ENCODE measurements around the gene DGKZ.
"Not testable (repeated sequence)": the region's sequence is repeated elsewhere in the genome, so short reads cannot be mapped to it uniquely, and the experiment has no call there.

The DGKZ gene, protein sequence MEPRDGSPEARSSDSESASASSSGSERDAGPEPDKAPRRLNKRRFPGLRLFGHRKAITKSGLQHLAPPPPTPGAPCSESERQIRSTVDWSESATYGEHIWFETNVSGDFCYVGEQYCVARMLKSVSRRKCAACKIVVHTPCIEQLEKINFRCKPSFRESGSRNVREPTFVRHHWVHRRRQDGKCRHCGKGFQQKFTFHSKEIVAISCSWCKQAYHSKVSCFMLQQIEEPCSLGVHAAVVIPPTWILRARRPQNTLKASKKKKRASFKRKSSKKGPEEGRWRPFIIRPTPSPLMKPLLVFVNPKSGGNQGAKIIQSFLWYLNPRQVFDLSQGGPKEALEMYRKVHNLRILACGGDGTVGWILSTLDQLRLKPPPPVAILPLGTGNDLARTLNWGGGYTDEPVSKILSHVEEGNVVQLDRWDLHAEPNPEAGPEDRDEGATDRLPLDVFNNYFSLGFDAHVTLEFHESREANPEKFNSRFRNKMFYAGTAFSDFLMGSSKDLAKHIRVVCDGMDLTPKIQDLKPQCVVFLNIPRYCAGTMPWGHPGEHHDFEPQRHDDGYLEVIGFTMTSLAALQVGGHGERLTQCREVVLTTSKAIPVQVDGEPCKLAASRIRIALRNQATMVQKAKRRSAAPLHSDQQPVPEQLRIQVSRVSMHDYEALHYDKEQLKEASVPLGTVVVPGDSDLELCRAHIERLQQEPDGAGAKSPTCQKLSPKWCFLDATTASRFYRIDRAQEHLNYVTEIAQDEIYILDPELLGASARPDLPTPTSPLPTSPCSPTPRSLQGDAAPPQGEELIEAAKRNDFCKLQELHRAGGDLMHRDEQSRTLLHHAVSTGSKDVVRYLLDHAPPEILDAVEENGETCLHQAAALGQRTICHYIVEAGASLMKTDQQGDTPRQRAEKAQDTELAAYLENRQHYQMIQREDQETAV

DNA sequence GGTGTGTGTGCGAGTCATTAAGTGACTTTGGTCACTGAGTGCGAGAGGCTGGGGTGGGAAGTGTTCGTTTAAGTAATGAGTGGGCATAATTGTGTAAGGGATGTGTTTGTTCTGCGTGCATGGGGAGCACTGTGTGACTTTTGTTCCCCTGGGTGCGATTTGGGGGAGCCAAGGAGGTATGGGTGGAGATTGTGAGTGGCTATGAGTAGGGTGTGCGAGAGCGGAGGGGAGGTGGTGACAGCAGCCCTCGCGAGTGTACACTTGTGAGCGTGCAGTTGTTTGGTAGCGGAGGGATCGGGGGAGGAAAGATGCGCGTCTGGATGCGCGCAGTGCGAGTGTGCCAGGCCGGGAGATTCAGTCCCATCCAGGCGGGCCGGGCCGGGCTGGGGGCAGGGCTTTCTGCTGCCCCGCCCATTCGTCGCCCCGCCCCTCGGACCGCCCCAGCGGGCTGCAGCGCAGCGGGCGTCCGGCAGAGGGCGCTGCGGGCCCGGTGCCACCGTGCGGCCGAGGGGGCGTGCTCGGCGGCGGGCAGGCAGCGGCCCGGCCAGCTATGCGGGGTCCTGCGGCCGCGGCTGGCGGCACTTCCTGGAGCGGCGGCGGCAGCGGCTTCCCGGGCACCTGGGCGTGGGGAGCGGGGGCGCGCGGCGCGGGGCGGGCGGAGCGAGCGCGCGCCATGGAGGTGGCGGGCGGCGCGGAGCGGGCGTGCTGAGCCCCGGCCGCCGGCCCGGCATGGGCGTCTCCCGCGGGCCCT, at the start of gene DGKZ:
DGKZ (plus strand) TSS at position 578 of the 751 bp plus-strand sequence. CDS start 197 bp downstream, outside the sequence.
- peak; percentile 92 for DNase-seq

DNA sequence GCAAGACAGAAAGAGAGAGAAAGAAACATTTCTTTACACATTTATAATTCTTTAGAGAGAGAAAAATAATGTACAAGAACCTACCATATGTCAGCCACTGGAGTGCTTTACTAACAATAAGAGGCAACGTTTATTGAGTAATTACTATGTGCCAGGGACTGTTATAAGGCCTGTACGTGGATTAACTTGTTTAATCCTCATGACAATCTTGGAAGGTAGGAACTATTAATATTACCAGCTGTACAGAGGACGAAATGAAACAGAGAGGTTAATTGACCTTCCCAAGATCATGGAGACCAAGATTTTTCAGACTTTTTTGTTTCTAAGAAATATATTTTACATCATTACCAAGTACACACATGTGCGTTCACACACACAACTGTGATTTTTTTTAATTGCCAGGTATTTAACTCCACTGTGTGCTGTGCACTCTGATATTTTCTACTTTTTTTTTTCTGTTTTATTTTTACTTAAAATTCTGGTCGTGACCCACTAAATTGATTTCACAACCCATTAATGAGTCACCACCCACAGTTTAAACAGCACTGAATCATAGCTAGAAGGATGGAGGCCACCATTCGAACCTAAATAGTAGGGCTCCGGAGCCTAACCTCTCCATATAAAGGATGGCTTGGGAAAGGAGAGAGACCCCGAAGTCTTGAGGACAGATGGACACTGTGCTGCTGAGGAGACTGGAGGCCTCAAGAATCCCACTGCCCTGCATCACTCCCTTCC, 48.4 kb upstream of the DGKZ start:
- peak; percentile 76 for DNase-seq

DNA sequence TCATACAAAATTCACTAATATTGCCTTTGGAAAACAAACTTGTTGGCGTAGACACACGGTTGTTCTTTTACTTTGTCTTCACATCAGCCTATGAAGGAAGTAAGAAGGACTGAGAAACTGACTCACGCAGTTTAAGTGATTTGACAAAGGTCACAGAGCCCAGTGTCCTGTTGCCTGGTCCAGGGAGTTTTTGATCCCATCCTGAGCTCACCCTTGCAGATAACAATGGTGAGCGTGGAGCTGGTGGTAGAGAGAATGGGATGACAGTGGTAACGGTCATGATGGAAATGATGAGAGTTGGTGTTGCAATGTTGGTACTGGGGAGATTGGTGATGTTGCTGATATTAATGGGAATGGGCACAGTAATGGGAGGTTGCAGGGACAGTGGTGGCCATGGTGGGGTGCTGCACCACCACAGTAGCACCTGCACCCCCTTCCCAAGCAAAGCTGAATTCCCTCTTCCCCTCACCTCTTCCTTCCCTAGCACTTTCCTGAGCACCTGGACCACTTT, 47.8 kb upstream of the DGKZ start:
- peak; percentile 32 for DNase-seq

DNA sequence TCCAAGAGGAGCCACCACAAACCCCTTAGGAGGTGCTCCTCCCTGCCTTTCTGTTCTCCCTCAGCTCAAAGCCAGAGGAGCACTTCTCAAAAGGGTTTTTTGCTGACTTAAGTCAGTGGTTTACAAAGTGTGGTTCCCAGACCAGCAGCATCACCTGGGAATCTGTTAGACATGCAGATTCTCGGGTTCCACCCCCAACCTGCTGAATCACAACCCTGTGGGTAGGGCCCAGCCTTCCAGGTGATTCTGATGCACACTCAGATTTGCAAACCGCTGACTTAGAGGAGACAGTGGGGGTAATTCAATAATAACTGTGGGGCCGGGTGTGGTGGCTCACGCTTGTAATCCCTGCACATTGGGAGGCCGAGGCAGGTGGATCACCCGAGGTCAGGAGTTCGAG, 47.0 kb upstream of the DGKZ start:
- DNase-seq: no peak

DNA sequence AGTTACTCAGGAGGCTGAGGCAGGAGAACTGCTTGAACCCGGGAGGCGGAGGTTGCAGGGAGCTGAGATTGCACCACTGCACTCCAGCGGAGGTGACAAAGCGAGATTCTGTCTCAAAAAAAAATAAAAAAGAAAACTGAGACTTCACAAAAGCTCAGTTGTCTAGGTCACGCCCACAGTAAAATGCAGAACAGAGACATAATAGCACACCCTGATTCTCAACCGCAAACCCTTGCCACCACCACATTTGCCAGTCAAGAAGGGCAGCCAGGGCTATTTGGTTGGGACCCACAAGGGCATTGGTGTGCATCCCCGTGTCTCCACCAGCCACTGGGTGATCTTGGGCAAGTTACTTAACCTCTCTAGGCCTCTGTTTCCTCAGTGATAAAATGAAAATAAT, 44.4 kb upstream of the DGKZ start:
- DNase-seq: peak; percentile 66

DNA sequence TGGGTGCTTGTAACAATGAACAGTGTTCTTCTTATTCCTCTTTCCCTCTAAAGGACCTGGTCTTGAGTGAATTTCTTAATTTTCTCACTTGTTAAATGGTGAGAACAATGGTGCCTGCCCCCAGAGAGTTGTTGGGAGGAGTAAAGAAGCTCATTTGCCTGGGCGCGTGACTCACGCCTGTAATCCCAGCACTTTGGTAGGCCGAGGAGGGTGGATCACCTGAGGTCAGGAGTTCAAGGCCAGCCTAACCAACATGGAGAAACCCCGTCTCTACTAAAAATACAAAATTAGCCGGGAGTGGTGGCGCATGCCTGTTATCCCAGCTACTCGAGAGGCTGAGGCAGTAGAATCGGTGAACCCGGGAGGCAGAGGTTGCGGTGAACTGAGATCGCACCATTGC, 43.2 kb upstream of the DGKZ start:
- not testable (repeated sequence) for DNase-seq

DNA sequence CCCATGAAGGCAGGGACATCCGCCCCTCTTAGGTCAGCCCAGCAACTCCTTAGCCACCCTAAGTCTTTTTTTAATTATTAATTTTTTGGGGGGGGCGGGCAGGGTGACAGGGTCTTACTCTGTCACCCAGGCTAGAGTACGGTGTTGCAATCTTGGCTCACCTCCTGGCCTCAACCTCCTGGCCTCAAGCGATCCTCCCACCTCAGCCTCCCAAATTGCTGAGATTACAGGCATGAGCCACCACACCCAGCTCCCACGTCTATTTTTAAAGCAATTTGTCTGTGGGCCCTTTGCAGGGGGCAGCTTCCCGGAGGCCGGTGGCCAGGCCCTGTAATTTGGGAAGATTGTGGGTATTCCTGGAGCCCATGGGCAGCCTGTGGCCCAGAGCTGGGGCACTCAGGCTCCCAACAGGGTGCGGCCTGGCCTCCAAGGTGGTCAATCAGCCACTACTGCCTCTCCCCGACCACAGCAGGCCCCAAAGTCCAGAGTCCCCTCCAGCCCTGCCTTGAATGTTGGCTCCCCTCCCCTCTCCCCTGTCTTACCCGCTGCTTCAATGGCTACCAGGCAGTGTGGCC, 42.6 kb upstream of the DGKZ start:
- no peak for DNase-seq

DNA sequence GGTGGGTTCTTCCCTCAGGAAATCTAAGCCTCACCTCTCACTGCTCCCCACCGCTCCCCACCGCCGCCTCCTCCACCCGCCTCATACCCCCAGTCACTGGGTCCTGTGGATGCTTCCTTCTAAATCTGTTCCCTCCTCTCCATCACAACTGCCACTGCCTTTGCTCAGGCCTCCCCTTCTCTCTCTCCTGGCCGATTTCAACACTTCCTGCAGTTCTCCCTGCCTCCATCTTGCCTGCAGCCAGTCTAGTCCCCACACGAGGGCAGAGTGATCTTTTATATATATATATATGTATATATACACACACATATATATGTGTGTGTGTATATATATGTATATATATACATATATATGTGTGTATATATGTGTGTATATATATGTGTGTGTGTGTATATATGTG, 42.0 kb upstream of the DGKZ start:
- DNase-seq: peak; percentile 73

DNA sequence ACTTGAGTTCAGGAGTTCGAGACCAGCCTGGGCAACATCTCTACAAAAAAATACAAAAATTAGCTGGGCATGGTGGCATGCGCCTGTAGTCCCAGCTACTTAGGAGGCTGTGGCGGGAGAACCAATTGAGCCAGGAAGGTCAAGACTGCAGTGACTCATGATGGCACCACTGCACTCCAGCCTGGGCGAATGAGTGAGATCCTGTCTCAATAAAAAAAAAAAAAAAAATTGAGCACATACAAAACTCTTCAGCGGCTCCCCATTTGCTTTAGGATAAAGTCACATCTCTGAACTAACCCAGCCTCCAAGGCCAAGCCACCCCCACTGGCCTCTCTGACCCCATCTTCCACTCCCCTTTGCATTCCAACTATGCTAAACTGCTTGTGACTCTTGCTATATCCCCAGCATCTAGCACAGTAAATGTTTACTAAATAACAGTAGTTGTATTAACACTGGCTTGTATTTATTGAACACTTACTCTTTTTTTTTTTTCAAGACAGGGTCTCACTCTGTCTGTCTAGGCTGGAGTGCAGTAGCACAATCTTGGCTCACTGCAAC, 40.9 kb upstream of the DGKZ start:
- DNase-seq: no peak

DNA sequence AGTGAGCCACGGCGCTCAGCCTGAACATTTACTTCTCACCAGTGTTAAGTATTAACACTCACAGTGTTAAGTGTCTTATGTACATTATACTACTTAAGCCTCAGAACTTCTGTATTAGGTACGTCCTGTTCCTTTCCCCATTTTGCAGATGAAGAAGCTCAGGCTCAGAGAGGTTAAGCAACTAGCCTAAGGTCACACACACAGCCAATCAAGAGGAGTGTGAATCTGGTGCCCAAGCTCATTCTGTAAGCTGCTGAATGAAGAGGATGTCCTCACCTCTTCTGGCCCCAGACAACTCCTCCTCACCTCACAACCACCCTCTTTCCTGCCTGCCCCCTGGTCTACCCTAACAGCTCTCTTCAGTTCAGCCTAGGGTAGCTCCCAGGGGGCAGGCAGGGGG, 39.9 kb upstream of the DGKZ start:
- DNase-seq: no peak

DNA sequence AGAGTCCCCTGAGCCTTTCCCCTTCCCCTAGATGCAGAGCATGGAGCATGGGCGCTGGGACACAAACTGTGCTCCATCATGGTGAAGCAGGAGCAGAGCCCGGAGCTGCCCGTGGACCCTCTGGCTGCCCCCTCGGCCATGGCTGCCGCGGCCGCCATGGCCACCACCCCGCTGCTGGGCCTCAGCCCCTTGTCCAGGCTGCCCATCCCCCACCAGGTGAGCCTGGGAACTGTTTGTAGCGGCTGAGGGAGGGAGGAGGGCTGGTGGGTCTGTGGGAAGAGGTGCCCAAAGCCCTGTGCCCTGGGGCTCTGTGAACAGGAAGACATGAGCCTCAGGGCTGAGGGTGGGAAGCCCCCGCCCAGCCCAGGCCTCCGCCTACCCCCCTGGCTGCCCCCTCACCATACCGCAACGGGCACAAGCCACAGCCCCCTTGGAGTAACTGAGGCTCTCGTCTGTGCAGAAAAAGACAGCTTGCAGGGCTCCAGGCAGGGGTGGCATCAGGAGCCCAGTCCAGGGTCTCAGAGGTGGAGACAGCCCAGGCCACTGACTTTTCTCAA, 39.4 kb upstream of the DGKZ start:
- DNase-seq: no peak

DNA sequence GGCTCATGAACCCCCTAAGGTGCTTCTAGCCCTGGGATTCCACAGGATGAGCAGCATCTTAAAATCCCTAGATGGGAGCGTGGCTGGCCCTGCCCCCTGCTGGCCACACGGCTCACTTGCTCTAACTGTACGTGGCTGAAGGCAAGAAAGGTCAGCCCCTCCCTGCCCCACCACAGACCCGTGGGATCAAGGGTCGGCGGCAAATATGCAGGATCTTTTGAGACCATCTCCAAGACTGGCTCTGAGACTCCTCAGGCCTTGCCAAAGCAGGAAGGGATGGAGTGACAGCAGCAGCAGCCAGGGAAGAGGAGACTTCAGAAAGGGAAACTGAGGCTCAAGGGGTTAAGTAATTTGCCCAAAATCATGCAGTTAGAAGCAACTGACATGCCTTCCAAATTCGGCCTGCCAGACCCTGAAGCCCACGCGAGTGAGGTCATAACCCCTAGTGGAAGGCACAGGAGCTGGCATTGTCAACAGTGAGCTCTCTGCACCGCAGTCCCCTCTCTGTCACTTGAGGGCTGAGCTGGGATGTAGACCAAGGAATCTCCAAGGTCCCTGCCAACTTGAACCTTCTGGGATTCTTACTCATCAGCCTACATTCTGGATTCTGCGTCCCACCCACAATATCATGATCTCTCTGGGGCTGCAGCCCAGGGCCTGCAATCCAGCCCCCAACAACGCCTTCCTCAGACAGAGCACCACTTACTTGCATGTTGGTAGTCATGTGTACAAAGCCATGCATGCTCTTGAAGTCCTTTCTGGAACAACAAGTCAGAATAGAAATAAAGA, 38.4 kb upstream of the DGKZ start:
- peak; percentile 76 for DNase-seq

DNA sequence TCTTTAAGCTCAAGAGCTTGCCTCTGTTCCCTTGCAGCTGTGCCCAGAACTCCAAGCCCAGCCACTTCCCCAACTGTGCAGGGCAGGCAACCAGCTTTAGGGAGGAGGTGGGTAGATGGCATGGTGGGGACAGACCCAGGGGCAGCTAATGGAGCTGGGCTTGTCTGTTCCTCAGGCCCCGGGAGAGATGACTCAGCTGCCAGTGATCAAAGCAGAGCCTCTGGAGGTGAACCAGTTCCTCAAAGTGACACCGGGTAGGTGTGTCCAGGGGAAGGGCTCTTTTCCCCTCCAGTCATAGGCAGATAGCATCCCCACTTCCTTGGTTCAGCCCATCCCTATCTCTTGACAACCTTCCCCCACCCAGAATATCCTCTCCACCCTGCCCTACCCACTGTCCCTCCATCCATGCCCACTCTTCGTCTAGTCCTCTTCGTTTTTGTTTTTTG, 37.4 kb upstream of the DGKZ start:
- DNase-seq: peak; percentile 39

DNA sequence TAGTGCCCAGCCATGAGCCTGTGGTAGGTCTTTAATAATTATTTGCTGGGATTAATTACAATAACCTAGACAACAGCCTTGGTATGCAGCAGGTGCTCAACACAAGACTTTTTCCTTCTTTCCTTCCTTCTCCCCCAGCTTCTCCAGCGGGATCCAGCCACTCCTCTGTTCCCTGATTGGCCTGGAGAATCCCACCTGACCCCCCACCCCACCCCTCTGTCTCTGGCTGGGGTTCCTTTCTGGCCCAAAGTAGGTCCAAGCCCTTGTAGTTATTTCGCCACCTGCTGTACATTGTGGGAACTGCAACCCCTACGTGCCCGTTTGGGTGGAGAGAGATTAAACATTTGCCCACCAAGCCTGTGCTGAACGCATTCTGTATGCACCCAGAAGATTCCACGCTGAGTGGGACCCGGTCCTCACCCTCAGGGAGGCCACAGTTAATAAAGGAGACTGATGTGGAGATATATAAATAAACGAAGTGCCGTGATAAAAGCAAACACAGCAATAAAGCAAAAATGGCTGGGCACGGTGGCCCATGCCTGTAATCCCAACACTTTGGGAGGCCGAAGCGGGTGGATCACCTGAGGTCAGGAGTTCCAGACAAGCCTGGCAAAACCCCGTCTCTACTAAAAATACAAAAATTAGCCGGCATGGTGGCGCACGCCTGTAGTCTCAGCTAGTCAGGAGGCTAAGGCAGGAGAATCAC, 32.1 kb upstream of the DGKZ start:
- peak; percentile 87 for DNase-seq

DNA sequence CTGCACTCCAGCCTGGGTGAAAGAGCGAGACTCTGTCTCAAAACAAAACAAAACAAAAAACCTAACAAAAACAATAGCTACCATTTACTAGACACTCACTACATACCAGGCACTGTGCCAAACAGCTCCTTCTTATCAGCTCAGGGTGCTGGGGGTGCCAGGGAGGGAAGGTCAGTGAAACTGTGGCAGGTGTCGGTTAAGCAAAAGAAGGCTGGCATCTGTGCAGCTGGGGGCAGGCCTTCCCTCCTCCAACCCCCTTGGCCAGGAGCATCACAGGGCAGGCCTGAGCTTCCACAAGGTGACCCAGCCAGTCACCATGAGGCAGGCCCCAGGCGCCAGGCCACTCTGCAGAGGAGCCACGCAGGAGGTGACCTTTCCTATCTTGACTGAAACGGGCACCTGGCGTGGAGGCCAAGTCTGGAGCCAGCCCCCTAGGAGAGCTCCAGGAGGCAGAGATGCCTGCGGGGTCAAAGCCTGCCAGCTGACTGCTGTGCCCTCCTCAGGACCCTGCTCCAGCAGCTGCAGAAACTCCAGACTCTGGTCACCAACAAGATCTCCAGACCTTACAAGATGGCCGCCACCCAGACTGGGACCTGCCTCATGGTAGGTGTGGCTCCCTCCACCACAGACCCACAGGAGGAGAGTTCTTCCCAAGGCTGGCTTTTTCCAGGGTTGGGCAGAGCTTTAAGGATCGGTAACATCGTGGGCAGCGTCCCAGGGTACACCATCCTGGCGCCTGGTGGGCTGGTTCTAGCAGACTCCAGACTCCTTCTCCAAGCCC, 31.3 kb upstream of the DGKZ start:
- no peak for DNase-seq

DNA sequence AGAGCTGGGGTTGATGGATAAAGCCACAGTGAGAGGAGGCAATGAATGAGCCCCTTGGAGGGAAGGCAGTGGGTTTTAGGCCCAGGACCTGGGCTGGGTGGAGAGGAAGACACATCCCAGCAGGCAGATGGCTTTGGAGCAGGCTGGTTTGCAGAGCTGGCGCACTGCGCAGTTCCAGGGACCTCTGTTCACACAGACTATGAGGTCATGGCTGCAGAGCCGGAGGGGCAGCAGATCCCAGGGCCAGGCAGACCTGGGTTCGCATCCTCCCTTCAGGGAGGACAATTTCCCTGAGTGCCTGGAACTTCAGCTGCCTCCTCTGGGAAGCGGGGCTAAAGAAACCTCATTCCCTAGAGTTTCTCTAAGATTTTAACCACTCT, 28.2 kb upstream of the DGKZ start:
- no peak for DNase-seq

DNA sequence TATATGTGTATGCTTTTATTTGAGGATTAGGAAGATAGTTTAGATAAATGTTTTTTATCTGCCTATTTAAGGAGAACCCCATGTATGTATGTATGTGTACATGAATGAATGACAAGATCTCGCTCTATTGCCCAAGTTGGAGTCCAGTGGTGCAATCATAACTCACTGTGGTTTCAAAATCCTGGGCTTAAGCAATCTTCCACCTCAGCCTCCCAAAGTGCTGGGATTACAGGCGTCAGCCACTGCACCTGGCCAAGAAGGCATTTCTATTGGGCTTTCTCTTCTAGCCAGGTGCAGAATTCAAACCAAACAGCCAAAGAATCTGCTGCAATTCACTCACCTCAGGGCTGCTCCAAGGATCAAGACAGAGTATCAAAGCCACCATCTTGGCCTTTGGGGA, 25.5 kb upstream of the DGKZ start:
- DNase-seq: peak; percentile 84

DNA sequence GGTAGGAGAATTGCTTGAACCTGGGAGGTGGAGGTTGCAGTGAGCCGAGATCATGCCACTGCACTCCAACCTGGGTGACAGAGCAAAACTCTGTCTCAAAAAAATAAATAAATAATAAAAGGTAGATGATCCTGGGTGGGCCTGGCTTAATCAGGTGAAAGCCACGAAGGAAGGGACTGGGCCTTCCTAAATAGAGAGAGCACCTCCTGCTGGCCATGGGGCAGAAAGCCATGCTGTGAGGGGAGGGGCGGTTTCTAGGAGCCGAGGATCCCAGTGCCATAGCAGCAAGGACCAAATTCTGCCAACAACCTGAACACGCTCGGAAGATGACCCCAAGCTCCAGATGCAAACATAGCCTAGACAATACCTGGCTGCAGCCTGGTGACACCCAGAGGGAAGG, 24.5 kb upstream of the DGKZ start:
- DNase-seq: no peak
